ENCODE measurements around the gene RUNX3. TPM values are rescaled to one million over a fixed set of nuclear protein-coding genes. Genes with fewer than 3 reads are reported as not detected.

Gene RUNX3
- total and polyA plus RNA-seq, 2 donors (not counting 3 experiments of a cell fraction or from before 2014, with no cell fraction given): not detected

DNA sequence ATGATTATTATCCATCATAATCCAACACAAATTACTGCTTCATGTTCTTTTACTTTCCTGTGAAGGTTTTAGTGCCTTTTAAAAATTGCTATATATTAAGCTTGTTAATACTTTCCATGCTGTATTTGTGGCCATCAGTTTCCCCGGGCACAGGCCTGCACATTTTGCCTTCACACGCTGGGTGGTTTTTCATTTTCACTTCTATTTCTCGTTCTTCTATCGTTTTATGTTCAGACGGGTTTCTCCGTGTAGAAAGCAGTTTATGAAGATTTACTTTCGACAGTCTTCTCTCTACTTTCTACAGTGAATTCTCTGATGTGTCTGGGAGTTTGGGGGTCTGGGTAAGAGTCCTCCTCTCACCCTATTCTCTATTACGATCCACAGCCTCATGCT, 9.5 kb downstream of the RUNX3 start:
- no peak overlapping the region for H3K9ac ChIP-seq (replicated peaks; ENCODE audit: extremely low read depth, insufficient read depth, low read length)
- H3K79me2 ChIP-seq (ENCODE audit: control insufficient read depth, insufficient read depth, low read length): no peaks in the 10 kb centered on the region
- DNase-seq (ENCODE audit: low read depth, low spot score) (no peak), FAIRE-seq (no peak)
- no peak overlapping the region for H3K4me2 ChIP-seq (ENCODE audit: insufficient read depth, low read length)
- ChIA-PET POLR2A (no interaction called here), CTCF (interaction anchor here (1.0 to 1.6 kb wide), 3 partner anchors 11 to 22 kb away, joined by 3 to 6 read pairs (median 3); no protein-coding TSS in a partner anchor)
- H3K9me3 ChIP-seq (replicated peaks; ENCODE audit: control insufficient read depth, insufficient read depth, low read length): no peaks in the 10 kb centered on the region
- intact Hi-C loops (cut with micrococcal nuclease): no loop called here
- no peaks in the 10 kb centered on the region for H3K9me1 ChIP-seq (replicated peaks; ENCODE audit: control insufficient read depth, extremely low read depth, insufficient read depth, low read length)
- TF ChIP-seq FOS (IDR thresholded peaks at IDR 0.05; ENCODE audit: borderline replicate concordance, insufficient read depth, low read length) (no peak), EZH2 (IDR thresholded peaks at IDR 0.05; ENCODE audit: borderline replicate concordance, low read depth, low read length, severe bottlenecking) (no peak), JUN (IDR thresholded peaks at IDR 0.05; ENCODE audit: borderline replicate concordance, insufficient read depth, insufficient read length, low read depth) (no peak), GATA2 (IDR thresholded peaks at IDR 0.05; ENCODE audit: insufficient read depth, insufficient read length, low read depth, low read length) (no peak), POLR2A (IDR thresholded peaks at IDR 0.05; ENCODE audit: low read depth, low read length) (no peak), MYC (IDR thresholded peaks at IDR 0.05; ENCODE audit: low read depth, low read length) (no peak), POLR2AphosphoS5 (IDR thresholded peaks at IDR 0.05; ENCODE audit: insufficient read depth, low read depth, low read length) (no peak)
- TF ChIP-seq, protein P1, sequence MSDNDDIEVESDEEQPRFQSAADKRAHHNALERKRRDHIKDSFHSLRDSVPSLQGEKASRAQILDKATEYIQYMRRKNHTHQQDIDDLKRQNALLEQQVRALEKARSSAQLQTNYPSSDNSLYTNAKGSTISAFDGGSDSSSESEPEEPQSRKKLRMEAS (IDR thresholded peaks at IDR 0.05; ENCODE audit: insufficient read depth, insufficient read length): no peak
- TF ChIP-seq, protein P2, sequence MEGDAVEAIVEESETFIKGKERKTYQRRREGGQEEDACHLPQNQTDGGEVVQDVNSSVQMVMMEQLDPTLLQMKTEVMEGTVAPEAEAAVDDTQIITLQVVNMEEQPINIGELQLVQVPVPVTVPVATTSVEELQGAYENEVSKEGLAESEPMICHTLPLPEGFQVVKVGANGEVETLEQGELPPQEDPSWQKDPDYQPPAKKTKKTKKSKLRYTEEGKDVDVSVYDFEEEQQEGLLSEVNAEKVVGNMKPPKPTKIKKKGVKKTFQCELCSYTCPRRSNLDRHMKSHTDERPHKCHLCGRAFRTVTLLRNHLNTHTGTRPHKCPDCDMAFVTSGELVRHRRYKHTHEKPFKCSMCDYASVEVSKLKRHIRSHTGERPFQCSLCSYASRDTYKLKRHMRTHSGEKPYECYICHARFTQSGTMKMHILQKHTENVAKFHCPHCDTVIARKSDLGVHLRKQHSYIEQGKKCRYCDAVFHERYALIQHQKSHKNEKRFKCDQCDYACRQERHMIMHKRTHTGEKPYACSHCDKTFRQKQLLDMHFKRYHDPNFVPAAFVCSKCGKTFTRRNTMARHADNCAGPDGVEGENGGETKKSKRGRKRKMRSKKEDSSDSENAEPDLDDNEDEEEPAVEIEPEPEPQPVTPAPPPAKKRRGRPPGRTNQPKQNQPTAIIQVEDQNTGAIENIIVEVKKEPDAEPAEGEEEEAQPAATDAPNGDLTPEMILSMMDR (IDR thresholded peaks at IDR 0.05; ENCODE audit: extremely low read depth in 1 of 2, insufficient read depth in 1 of 2, low read depth in 1 of 2, low read length in 2 of 2): no peak
- no peaks in the 10 kb centered on the region for H4K20me1 ChIP-seq (replicated peaks; ENCODE audit: control insufficient read depth, extremely low read depth, insufficient read depth, low read length)
- no peak overlapping the region for H2AFZ ChIP-seq (ENCODE audit: low read depth, low read length)
- H3K27me3 ChIP-seq (ENCODE audit: control insufficient read depth in 2 of 2, insufficient read depth in 2 of 2, low read length in 2 of 2): peaks cover 10 to 14% of the 10 kb centered on the region in 2 experiments
- H3K4me3 ChIP-seq (replicated peaks in 1 of 3; ENCODE audit: insufficient read depth in 1 of 3, low read depth in 1 of 3, low read length in 3 of 3): no peak overlapping the region
- no peaks in the 10 kb centered on the region for H3K4me1 ChIP-seq (ENCODE audit: control insufficient read depth, extremely low read depth, insufficient read depth, low read length)
- BruUV-seq (replicated peaks): no TSS peak
- dilution Hi-C loops (cut with MboI; ENCODE audit: extremely low pct_ligation_motif_present, low sequenced_read_pairs): no loop called here
- H3K27ac ChIP-seq (ENCODE audit: insufficient read depth, low read depth, low read length): no peak overlapping the region
- no peaks in the 10 kb centered on the region for H3K36me3 ChIP-seq (ENCODE audit: control insufficient read depth in 2 of 2, extremely low read depth in 1 of 2, insufficient read depth in 2 of 2, low read length in 2 of 2)
